A673 (cell line): ENCODE data around the gene CYP51A1.

ENCODE experiments used
- CTCF ChIP-seq: fragments of 300-800, 200-600 bp; sonication (generic); conservative IDR thresholded peaks from 2 replicates; pipeline ENCODE4 v1.5.1; 2017; ENCODE audit warnings: low read depth, mild to moderate bottlenecking, antibody characterized with exemption, low read length, moderate library complexity, mixed read lengths
- EZH2 ChIP-seq: fragments of 200-600 bp; sonication (generic); IDR thresholded peaks from 2 replicates; pipeline ENCODE4 v1.6.1; 2017; ENCODE audit warnings: borderline replicate concordance, low read depth, mild to moderate bottlenecking, mixed read lengths, antibody characterized with exemption, low read length; ENCODE audit not compliant: poor library complexity, severe bottlenecking

- no peak for TF ChIP-seq CTCF
- no peak for TF ChIP-seq EZH2
Observed at GRCh38 chr7:92155108-92155739, 20.9 kb upstream of the CYP51A1 start.
